Keratinocyte (primary cell): ENCODE measurements around the gene FHOD3. TPM values are rescaled to one million over a fixed set of nuclear protein-coding genes. Genes with fewer than 3 reads are reported as not detected.

Experiments
- DNase-seq: peaks from one replicate; pipeline ENCODE4 v3.0.0-alpha.2; 2011; ENCODE audit warnings: low read depth, missing footprints, low spot score
- FAIRE-seq: peaks from 2 replicates; lab custom pipeline; 2011; peaks lifted over from hg19 to GRCh38; lab: Jason Lieb, UNC
- H2AFZ ChIP-seq: 2 replicates; pipeline ENCODE4 v1.6.0; 2012; ENCODE audit warnings: low read length, control low read depth, inconsistent platforms; ENCODE audit not compliant: control insufficient read depth
- H3K27ac ChIP-seq: 2 replicates; pipeline ENCODE4 v1.5.1; 2011; ENCODE audit warnings: low read length; ENCODE audit not compliant: control insufficient read depth, insufficient read depth
- H3K27me3 ChIP-seq: 3 replicates; pipeline ENCODE4 v1.6.0; 2011; ENCODE audit warnings: low read length; ENCODE audit not compliant: control insufficient read depth, insufficient read depth; ENCODE audit errors: extremely low read depth
- H3K36me3 ChIP-seq, 2 experiments: 2 replicates in 1 of 2; 3 replicates in 1 of 2; pipeline ENCODE4 v1.5.1; 2011; ENCODE audit warnings: low read length in 2 of 2, mild to moderate bottlenecking in 1 of 2; ENCODE audit not compliant: control insufficient read depth in 2 of 2, insufficient read depth in 2 of 2; ENCODE audit errors: extremely low read depth in 1 of 2
- H3K4me1 ChIP-seq: 3 replicates; pipeline ENCODE4 v1.5.1; 2011; ENCODE audit warnings: low read length; ENCODE audit not compliant: control insufficient read depth, insufficient read depth; ENCODE audit errors: extremely low read depth
- H3K4me2 ChIP-seq: 3 replicates; pipeline ENCODE4 v1.6.0; 2011; ENCODE audit warnings: low read depth, low read length; ENCODE audit not compliant: control insufficient read depth, insufficient read depth; ENCODE audit errors: extremely low read depth
- H3K4me3 ChIP-seq, 3 experiments: fragments of 200-600 bp in 1 of 3; sonication (generic) in 1 of 3; 2 replicates in 2 of 3; 3 replicates in 1 of 3; pipeline ENCODE4 v1.5.1; 2011 to 2016; ENCODE audit warnings: low read length in 3 of 3, mild to moderate bottlenecking in 3 of 3, control low read depth in 2 of 3, inconsistent platforms in 1 of 3, low read depth in 1 of 3, mixed read lengths in 1 of 3, mixed run types in 1 of 3, moderate library complexity in 1 of 3; ENCODE audit not compliant: control insufficient read depth in 2 of 3, insufficient read depth in 2 of 3; ENCODE audit errors: extremely low read depth in 1 of 3
- H3K79me2 ChIP-seq: 2 replicates; pipeline ENCODE4 v1.6.0; 2012; ENCODE audit warnings: low read length; ENCODE audit not compliant: control insufficient read depth, insufficient read depth
- H3K9ac ChIP-seq: 3 replicates; pipeline ENCODE4 v1.6.0; 2011; ENCODE audit warnings: low read length; ENCODE audit not compliant: control insufficient read depth, insufficient read depth; ENCODE audit errors: extremely low read depth
- H3K9me1 ChIP-seq: 3 replicates; pipeline ENCODE4 v1.6.0; 2011; ENCODE audit warnings: low read length; ENCODE audit not compliant: control insufficient read depth, insufficient read depth; ENCODE audit errors: extremely low read depth
- H3K9me3 ChIP-seq: 2 replicates; pipeline ENCODE4 v1.5.1; 2012; ENCODE audit warnings: low read depth, low read length; ENCODE audit not compliant: control insufficient read depth
- H4K20me1 ChIP-seq: 3 replicates; pipeline ENCODE4 v1.6.0; 2011; ENCODE audit warnings: low read length; ENCODE audit not compliant: control insufficient read depth, insufficient read depth; ENCODE audit errors: extremely low read depth
- CTCF ChIP-seq, 3 experiments: IDR thresholded peaks in 1 of 3; conservative IDR thresholded peaks in 1 of 3; optimal IDR thresholded peaks in 1 of 3; 2 replicates in 2 of 3; 3 replicates in 1 of 3; pipeline versions ENCODE3 to v1.5.1; 2011; ENCODE audit warnings: low read length in 3 of 3, mild to moderate bottlenecking in 3 of 3, moderate library complexity in 2 of 3, control low read depth in 1 of 3, inconsistent platforms in 1 of 3; ENCODE audit not compliant: insufficient read depth in 2 of 3; ENCODE audit errors: extremely low read depth in 1 of 3
- EZH2 ChIP-seq: IDR thresholded peaks from one replicate; pipeline ENCODE4 v1.6.1; 2012; ENCODE audit warnings: inconsistent platforms, mild to moderate bottlenecking, low read length, moderate library complexity
- dilution Hi-C: fragments of 300-500 bp; cut with MboI; formaldehyde crosslinking; loops from one replicate; pipeline ENCODE4 v1.7.0; 2020; ENCODE audit warnings: low sequenced_read_pairs; ENCODE audit not compliant: extremely low pct_ligation_motif_present
- polyA plus RNA-seq, 5 experiments: library from polyadenylated mRNA; depleted of rRNA in 3 of 5; stranded (reverse) in 3 of 5; stranded (forward) in 1 of 5; unstranded in 1 of 5; fragments of >200 nt; gene quantifications; 1 replicate in 1 of 5; 2 replicates in 3 of 5; 3 replicates in 1 of 5; pipeline versions ENCODE4 v1.2.1 to v1.2.3, GENCODE V29; 2011 to 2012; ENCODE audit warnings: missing spikeins in 2 of 5, low read depth in 1 of 5, low replicate concordance in 1 of 5

The FHOD3 gene
- polyA plus RNA-seq, 1 donor (not counting 4 experiments of a cell fraction or from before 2014, with no cell fraction given), result 7.7 TPM

GRCh38 chr18:36792634-36793283 is 495.2 kb downstream of the FHOD3 start:
- Histone ChIP-seq H3K4me2 (no peak overlapping the region), H3K4me1 (no peaks in the 10 kb centered on the region), H3K27me3 (no peaks in the 10 kb centered on the region), H3K9me1 (no peaks in the 10 kb centered on the region), H3K79me2 (no peaks in the 10 kb centered on the region), H3K27ac (no peak overlapping the region), H3K9ac (no peak overlapping the region), H4K20me1 (no peaks in the 10 kb centered on the region), H3K9me3 (no peaks in the 10 kb centered on the region), H2AFZ (no peak overlapping the region), H3K36me3 (peaks cover 6 to 17% of the 10 kb centered on the region in 2 experiments), H3K4me3 (no peak overlapping the region)
- no peak for TF ChIP-seq EZH2
- TF ChIP-seq CTCF (optimal IDR thresholded peaks at IDR 0.05 in 1 of 3, IDR thresholded peaks at IDR 0.05 in 1 of 3, conservative IDR thresholded peaks at IDR 0.05 in 1 of 3; ENCODE audit: extremely low read depth in 1 of 3, insufficient read depth in 2 of 3, low read length in 3 of 3), result no peak
- FAIRE-seq, result no peak
- dilution Hi-C loops, result no loop called here
- no peak for DNase-seq

- Histone ChIP-seq H3K9me1 (no peaks in the 10 kb centered on the region), H3K27ac (no peak overlapping the region), H3K36me3 (peaks cover 19 to 28% of the 10 kb centered on the region in 2 experiments), H3K79me2 (no peaks in the 10 kb centered on the region), H2AFZ (no peak overlapping the region), H3K4me3 (no peak overlapping the region), H3K27me3 (no peaks in the 10 kb centered on the region), H4K20me1 (no peaks in the 10 kb centered on the region), H3K9me3 (no peaks in the 10 kb centered on the region), H3K9ac (no peak overlapping the region), H3K4me2 (no peak overlapping the region), H3K4me1 (no peaks in the 10 kb centered on the region)
- no peak for TF ChIP-seq EZH2
- TF ChIP-seq CTCF (optimal IDR thresholded peaks at IDR 0.05 in 1 of 3, IDR thresholded peaks at IDR 0.05 in 1 of 3, conservative IDR thresholded peaks at IDR 0.05 in 1 of 3; ENCODE audit: extremely low read depth in 1 of 3, insufficient read depth in 2 of 3, low read length in 3 of 3), result no peak
- dilution Hi-C loops, result no loop called here
- FAIRE-seq (no peak), DNase-seq (no peak)
These were observed 501.4 kb downstream of the FHOD3 start for GRCh38 chr18:36798738-36799473.
